Lower leg skin (tissue), 3 donors: ENCODE data around the gene DDC.

Experiments used
- POLR2A ChIP-seq, 2 donors: fragments of 450-650 bp; IDR thresholded peaks; one replicate each; pipeline ENCODE4 v1.6.1; 2016 to 2017; ENCODE audit warnings: antibody characterized with exemption in 2 of 2, mild to moderate bottlenecking in 1 of 2, moderate library complexity in 1 of 2
- TF ChIP-seq, protein P1 (sequence below), 3 donors: fragments of 450-650 bp; IDR thresholded peaks; one replicate each; pipeline ENCODE4 v1.5.1; 2016; ENCODE audit warnings: antibody characterized with exemption in 3 of 3, mild to moderate bottlenecking in 3 of 3, moderate library complexity in 2 of 3

DNA sequence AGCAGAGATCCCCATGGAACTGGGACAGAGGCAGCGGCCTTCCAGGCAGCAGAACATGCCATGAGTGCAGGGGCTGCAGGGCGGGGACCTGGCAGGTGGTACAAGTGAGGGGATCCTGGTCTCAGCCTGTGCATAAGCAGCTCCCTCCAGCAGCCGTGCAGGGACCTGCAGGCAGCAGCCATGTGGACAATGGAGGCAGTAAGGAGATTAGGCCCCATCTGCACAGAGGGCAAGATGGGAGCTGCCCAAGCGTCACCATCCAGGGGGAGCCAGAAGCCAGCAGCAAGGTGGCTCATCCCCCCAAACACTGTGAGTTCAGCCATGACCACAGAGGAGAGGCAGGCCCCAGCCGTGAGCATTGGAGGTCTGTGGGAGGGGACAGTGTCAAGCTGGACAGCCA is 3.1 kb downstream of the DDC start:
- TF ChIP-seq, protein P1, sequence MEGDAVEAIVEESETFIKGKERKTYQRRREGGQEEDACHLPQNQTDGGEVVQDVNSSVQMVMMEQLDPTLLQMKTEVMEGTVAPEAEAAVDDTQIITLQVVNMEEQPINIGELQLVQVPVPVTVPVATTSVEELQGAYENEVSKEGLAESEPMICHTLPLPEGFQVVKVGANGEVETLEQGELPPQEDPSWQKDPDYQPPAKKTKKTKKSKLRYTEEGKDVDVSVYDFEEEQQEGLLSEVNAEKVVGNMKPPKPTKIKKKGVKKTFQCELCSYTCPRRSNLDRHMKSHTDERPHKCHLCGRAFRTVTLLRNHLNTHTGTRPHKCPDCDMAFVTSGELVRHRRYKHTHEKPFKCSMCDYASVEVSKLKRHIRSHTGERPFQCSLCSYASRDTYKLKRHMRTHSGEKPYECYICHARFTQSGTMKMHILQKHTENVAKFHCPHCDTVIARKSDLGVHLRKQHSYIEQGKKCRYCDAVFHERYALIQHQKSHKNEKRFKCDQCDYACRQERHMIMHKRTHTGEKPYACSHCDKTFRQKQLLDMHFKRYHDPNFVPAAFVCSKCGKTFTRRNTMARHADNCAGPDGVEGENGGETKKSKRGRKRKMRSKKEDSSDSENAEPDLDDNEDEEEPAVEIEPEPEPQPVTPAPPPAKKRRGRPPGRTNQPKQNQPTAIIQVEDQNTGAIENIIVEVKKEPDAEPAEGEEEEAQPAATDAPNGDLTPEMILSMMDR (IDR thresholded peaks at IDR 0.05) = no peak
- TF ChIP-seq POLR2A (IDR thresholded peaks at IDR 0.05) = no peak
